ENCODE data around the gene CACNA1B. TPM values are rescaled to one million over a fixed set of nuclear protein-coding genes. Genes with fewer than 3 reads are reported as not detected.
A peak's percentile ranks its signal among the peaks of the same experiment; 100 is the strongest.

The CACNA1B gene
- polyA plus RNA-seq, 2 of the 4 experiments (the other 2 are of a cell fraction): 0.03 to 0.06 TPM

GRCh38 chr9:137837345-137838278 is 40.0 kb upstream of the CACNA1B start (continued):
- TF ChIP-seq GATA3 (IDR thresholded peaks at IDR 0.05; ENCODE audit: borderline replicate concordance): no peak
- no peak for TF ChIP-seq SREBF2 (IDR thresholded peaks at IDR 0.05)

GRCh38 chr9:137838576-137838975 is 39.0 kb upstream of the CACNA1B start:
- Histone ChIP-seq H3K4me3 (no peak overlapping the region), H3K4me2 (no peak overlapping the region), H3K9me3 (no peaks in the 10 kb centered on the region), H3K27ac (no peak overlapping the region), H3K4me1 (no peaks in the 10 kb centered on the region)
- DNase-seq (ENCODE audit: low read depth in 1 of 2, low spot score in 1 of 2) (no peak), FAIRE-seq (no peak), ATAC-seq (no peak)
- ChIA-PET POLR2A (no interaction called here), CTCF (no interaction called here)
- WGBS (ENCODE audit: missing lambda C conversion rate): 83% methylated on average over 10 of the region's 10 CpGs
- TF ChIP-seq ZSCAN20 (CRISPR knock-in tag; IDR thresholded peaks at IDR 0.05): no peak
- no peak for TF ChIP-seq NR3C1 (IDR thresholded peaks at IDR 0.05)
- no peak for TF ChIP-seq EP300 (IDR thresholded peaks at IDR 0.05)
- no peak for TF ChIP-seq E2F6 (IDR thresholded peaks at IDR 0.05; ENCODE audit: borderline replicate concordance, low read depth)
- no peak for TF ChIP-seq TP53 (CRISPR knock-in tag; IDR thresholded peaks at IDR 0.05)
- no peak for TF ChIP-seq HEYL (CRISPR knock-in tag; IDR thresholded peaks at IDR 0.05)
- no peak for TF ChIP-seq KDM5A (IDR thresholded peaks at IDR 0.05)

GRCh38 chr9:137843355-137843754 is 34.2 kb upstream of the CACNA1B start:
- ChIA-PET POLR2A (no interaction called here), CTCF (no interaction called here)
- H3K9me3 ChIP-seq: no peaks in the 10 kb centered on the region
- H3K4me3 ChIP-seq: no peak overlapping the region
- WGBS (ENCODE audit: missing lambda C conversion rate): 57% methylated on average over 9 of the region's 9 CpGs
- no peak for TF ChIP-seq RAD21 (conservative IDR thresholded peaks at IDR 0.05 in 1 of 2, IDR thresholded peaks at IDR 0.05 in 1 of 2)
- no peak for TF ChIP-seq MAX (IDR thresholded peaks at IDR 0.05)
- no peak for TF ChIP-seq ELK1 (IDR thresholded peaks at IDR 0.05; ENCODE audit: low read depth, low read length)
- DNase-seq (ENCODE audit: low read depth in 1 of 2, low spot score in 1 of 2) (no peak), FAIRE-seq (no peak), ATAC-seq (no peak)
- H3K4me1 ChIP-seq: no peaks in the 10 kb centered on the region
- H3K27ac ChIP-seq: no peak overlapping the region
- H3K4me2 ChIP-seq: no peak overlapping the region

GRCh38 chr9:137851516-137852267 is 25.9 kb upstream of the CACNA1B start:
- Histone ChIP-seq H3K27ac (no peak overlapping the region), H3K4me2 (no peak overlapping the region), H3K4me3 (no peak overlapping the region), H3K4me1 (no peaks in the 10 kb centered on the region), H3K9me3 (peaks cover 17% of the 10 kb centered on the region; the same call in 1 of the 3 replicates)
- DNase-seq (ENCODE audit: low read depth in 1 of 2, low spot score in 1 of 2) (no peak), FAIRE-seq (peak; percentile 23), ATAC-seq (no peak)
- no peak for TF ChIP-seq PHF8 (IDR thresholded peaks at IDR 0.05; ENCODE audit: borderline replicate concordance, low read depth)
- TF ChIP-seq GATA3 (IDR thresholded peaks at IDR 0.05; ENCODE audit: borderline replicate concordance): no peak
- TF ChIP-seq ZC3H11A (IDR thresholded peaks at IDR 0.05): no peak
- TF ChIP-seq EHMT2 (IDR thresholded peaks at IDR 0.05; ENCODE audit: low read depth): no peak
- TF ChIP-seq ZFP36 (IDR thresholded peaks at IDR 0.05; ENCODE audit: borderline replicate concordance, partially characterized antibody): no peak
- no peak for TF ChIP-seq RAD21 (conservative IDR thresholded peaks at IDR 0.05 in 1 of 2, IDR thresholded peaks at IDR 0.05 in 1 of 2)
- TF ChIP-seq EP300 (IDR thresholded peaks at IDR 0.05): no peak
- no peak for TF ChIP-seq CBX2 (IDR thresholded peaks at IDR 0.05; ENCODE audit: borderline replicate concordance, low read depth)
- TF ChIP-seq BHLHE40 (IDR thresholded peaks at IDR 0.05; ENCODE audit: low read depth, low read length): no peak
- no peak for TF ChIP-seq HES2 (IDR thresholded peaks at IDR 0.05)
- TF ChIP-seq HOXB13 (CRISPR knock-in tag; IDR thresholded peaks at IDR 0.05; ENCODE audit: low read depth): no peak
- TF ChIP-seq CBX8 (IDR thresholded peaks at IDR 0.05): no peak
- TF ChIP-seq CTCF (IDR thresholded peaks at IDR 0.05): no peak
- TF ChIP-seq TP53 (CRISPR knock-in tag; IDR thresholded peaks at IDR 0.05): no peak
- no peak for TF ChIP-seq SMC3 (IDR thresholded peaks at IDR 0.05)
- TF ChIP-seq RCOR1 (IDR thresholded peaks at IDR 0.05; ENCODE audit: low read depth, low read length): no peak
- no peak for TF ChIP-seq FOSB (CRISPR knock-in tag; IDR thresholded peaks at IDR 0.05)
- TF ChIP-seq TFCP2L1 (CRISPR knock-in tag; IDR thresholded peaks at IDR 0.05): no peak
- ChIA-PET CTCF (no interaction called here), POLR2A (no interaction called here)
- 12% methylated on average over 5 of the region's 5 CpGs for WGBS (ENCODE audit: missing lambda C conversion rate)
